ENCODE measurements around the gene CMSS1. TPM values are rescaled to one million over a fixed set of nuclear protein-coding genes. Genes with fewer than 3 reads are reported as not detected.

CMSS1 gene
- total and polyA plus RNA-seq, 2 of the 13 experiments (the other 11 are each of a cell fraction or from before 2014, with no cell fraction given) = 6.4 to 48.7 TPM

DNA sequence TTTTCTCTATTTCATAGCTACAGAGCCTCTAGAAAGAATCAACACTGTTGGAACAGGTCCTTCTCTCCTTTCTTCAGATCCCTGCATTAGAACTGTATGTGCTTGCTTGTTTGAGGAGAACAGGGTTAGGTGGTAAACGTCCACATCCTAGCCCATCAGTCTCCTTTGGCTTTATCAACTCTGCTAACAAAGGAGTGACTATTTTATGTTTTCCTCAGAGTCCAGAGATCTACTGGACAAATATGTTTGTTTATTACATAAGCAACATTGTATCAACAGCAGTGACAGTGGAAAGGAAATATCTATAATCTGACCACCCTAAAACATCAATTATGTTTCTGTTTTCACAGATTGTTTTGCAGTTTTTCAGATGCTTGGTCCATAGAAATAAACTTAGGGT lies 39.6 kb downstream of the CMSS1 start (continued):
- TF ChIP-seq, protein P1, sequence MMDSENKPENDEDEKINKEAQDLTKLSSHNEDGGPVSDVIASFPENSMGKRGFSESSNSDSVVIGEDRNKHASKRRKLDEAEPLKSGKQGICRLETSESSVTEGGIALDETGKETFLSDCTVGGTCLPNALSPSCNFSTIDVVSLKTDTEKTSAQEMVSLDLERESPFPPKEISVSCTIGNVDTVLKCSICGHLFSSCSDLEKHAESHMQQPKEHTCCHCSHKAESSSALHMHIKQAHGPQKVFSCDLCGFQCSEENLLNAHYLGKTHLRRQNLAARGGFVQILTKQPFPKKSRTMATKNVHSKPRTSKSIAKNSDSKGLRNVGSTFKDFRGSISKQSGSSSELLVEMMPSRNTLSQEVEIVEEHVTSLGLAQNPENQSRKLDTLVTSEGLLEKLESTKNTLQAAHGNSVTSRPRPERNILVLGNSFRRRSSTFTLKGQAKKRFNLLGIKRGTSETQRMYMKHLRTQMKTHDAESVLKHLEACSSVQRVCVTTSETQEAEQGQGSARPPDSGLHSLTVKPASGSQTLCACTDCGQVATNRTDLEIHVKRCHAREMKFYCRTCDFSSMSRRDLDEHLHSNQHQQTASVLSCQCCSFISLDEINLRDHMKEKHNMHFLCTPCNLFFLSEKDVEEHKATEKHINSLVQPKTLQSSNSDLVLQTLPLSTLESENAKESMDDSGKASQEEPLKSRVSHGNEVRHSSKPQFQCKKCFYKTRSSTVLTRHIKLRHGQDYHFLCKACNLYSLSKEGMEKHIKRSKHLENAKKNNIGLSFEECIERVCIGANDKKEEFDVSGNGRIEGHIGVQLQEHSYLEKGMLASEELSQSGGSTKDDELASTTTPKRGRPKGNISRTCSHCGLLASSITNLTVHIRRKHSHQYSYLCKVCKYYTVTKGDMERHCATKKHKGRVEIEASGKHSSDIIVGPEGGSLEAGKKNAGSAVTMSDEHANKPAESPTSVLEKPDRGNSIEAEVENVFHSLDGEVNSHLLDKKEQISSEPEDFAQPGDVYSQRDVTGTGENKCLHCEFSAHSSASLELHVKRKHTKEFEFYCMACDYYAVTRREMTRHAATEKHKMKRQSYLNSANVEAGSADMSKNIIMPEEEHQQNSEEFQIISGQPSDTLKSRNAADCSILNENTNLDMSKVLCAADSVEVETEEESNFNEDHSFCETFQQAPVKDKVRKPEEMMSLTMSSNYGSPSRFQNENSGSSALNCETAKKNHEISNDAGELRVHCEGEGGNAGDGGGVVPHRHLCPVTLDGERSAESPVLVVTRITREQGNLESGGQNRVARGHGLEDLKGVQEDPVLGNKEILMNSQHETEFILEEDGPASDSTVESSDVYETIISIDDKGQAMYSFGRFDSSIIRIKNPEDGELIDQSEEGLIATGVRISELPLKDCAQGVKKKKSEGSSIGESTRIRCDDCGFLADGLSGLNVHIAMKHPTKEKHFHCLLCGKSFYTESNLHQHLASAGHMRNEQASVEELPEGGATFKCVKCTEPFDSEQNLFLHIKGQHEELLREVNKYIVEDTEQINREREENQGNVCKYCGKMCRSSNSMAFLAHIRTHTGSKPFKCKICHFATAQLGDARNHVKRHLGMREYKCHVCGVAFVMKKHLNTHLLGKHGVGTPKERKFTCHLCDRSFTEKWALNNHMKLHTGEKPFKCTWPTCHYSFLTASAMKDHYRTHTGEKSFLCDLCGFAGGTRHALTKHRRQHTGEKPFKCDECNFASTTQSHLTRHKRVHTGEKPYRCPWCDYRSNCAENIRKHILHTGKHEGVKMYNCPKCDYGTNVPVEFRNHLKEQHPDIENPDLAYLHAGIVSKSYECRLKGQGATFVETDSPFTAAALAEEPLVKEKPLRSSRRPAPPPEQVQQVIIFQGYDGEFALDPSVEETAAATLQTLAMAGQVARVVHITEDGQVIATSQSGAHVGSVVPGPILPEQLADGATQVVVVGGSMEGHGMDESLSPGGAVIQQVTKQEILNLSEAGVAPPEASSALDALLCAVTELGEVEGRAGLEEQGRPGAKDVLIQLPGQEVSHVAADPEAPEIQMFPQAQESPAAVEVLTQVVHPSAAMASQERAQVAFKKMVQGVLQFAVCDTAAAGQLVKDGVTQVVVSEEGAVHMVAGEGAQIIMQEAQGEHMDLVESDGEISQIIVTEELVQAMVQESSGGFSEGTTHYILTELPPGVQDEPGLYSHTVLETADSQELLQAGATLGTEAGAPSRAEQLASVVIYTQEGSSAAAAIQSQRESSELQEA (CRISPR knock-in tag; IDR thresholded peaks at IDR 0.05; ENCODE audit: not compliant biosample characterization) = no peak
- TF ChIP-seq ZNF704 (CRISPR knock-in tag; IDR thresholded peaks at IDR 0.05; ENCODE audit: borderline replicate concordance) (no peak), ZNF331 (CRISPR knock-in tag; IDR thresholded peaks at IDR 0.05) (peak; percentile 35; the same call in 1 of the 2 replicates), ZBTB42 (CRISPR knock-in tag; IDR thresholded peaks at IDR 0.05) (no peak), TBX3 (IDR thresholded peaks at IDR 0.05; ENCODE audit: borderline replicate concordance) (0 out of 2 replicates have a peak, but pooled peaks have one; percentile 12), KDM1A (CRISPR knock-in tag; IDR thresholded peaks at IDR 0.05) (no peak), IKZF5 (CRISPR knock-in tag; IDR thresholded peaks at IDR 0.05) (no peak), NR2F6 (IDR thresholded peaks at IDR 0.05) (no peak), NR2F6 (CRISPR knock-in tag; IDR thresholded peaks at IDR 0.05) (no peak; the same call in 1 of the 2 replicates), MAFF (IDR thresholded peaks at IDR 0.05; ENCODE audit: low read depth, low read length) (no peak), TGIF2 (CRISPR knock-in tag; IDR thresholded peaks at IDR 0.05) (no peak), RFX5 (IDR thresholded peaks at IDR 0.05; ENCODE audit: low read depth, low read length) (no peak), MBD4 (IDR thresholded peaks at IDR 0.05; ENCODE audit: borderline replicate concordance, low read length) (no peak), FOXJ3 (CRISPR knock-in tag; IDR thresholded peaks at IDR 0.05; ENCODE audit: borderline replicate concordance) (peak; percentile 90; the same call in 1 of the 2 replicates), ZBTB38 (CRISPR knock-in tag; IDR thresholded peaks at IDR 0.05) (no peak), ZNF629 (CRISPR knock-in tag; conservative IDR thresholded peaks at IDR 0.05) (no peak), ZNF143 (CRISPR knock-in tag; IDR thresholded peaks at IDR 0.05) (no peak), AGO1 (IDR thresholded peaks at IDR 0.05; ENCODE audit: low read depth, low read length, poor library complexity, severe bottlenecking) (no peak), ZBTB7B (CRISPR knock-in tag; IDR thresholded peaks at IDR 0.05) (no peak), SSRP1 (CRISPR knock-in tag; IDR thresholded peaks at IDR 0.05) (0 out of 2 replicates have a peak, but pooled peaks have one; percentile 14), RARA (CRISPR knock-in tag; IDR thresholded peaks at IDR 0.05) (peak; percentile 32; the same call in 1 of the 2 replicates), ZNF777 (CRISPR knock-in tag; IDR thresholded peaks at IDR 0.05) (no peak)
- TF ChIP-seq, protein P2, sequence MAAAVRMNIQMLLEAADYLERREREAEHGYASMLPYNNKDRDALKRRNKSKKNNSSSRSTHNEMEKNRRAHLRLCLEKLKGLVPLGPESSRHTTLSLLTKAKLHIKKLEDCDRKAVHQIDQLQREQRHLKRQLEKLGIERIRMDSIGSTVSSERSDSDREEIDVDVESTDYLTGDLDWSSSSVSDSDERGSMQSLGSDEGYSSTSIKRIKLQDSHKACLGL (CRISPR knock-in tag; IDR thresholded peaks at IDR 0.05) = no peak

Data from HepG2 (cell line).